Activated CD8-positive, alpha-beta memory T cell treated with anti-CD3 and anti-CD28 coated beads for 4 hours (primary cell): ENCODE data around the gene DLX1.
"Not testable (repeated sequence)": the region's sequence is repeated elsewhere in the genome, so short reads cannot be mapped to it uniquely, and the experiment has no call there.

Source experiments
- DNase-seq, 2 donors: peaks; one replicate each; pipeline ENCODE4 v3.0.0-alpha.2; 2020; ENCODE audit warnings: low read depth in 2 of 2

DLX1 gene

DNA sequence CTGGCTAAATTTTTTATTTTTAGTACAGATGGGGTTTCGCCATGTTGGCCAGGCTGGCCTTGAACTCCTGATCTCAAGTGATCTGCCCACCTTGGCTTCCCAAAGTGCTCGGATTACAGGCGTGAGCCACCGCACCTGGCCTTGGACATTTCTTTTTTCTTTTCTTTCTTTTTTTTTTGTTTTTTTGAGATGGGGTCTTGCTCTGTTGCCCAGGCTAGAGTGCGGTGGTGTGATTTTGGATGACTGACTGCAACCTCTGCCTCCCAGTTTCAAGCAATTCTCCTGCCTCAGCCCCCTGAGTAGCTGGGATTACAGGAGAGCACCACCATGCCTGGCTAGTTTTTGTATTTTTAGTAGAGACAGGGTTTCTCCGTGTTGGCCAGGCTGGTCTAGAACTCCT is 28.9 kb downstream of the DLX1 start:
- not testable (repeated sequence) for DNase-seq

DNA sequence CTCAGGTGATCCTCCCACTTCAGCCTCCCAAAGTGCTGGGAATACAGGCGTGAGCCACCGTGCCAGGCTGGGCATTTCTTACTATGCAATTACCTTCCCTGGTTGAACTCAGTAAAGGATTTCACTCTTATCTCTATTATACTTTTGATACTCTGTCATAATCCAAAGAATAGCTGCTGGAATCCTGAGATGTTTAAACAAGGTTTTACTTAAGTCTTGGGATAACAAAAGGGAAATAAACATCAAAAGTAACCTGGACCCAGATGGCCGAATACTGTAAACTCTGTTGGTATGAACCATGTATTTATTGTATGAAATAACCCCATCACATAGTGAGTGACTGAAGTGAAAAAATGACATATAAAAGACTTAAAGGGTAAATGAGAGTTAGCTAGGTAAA is 29.3 kb downstream of the DLX1 start:
- no peak for DNase-seq

DNA sequence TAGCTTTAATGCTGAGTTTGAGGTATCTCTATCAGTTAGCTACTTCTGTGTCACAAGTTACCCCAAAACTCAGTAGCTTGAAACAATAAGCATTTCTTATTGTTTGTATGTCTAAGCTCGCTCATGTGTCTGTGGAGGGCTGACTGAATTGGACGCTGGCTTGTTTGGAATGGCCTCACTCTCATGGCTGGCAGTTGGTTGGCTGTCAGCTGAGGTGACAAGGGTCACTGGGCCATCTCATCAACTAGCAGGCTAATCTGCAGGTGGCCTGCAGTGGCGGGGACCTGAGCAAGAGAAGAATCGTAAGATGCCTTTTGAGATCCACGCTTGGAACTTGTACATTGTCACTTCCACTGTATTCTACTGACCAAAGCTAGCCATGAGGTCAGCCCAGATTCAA is 30.8 kb downstream of the DLX1 start:
- no peak for DNase-seq

DNA sequence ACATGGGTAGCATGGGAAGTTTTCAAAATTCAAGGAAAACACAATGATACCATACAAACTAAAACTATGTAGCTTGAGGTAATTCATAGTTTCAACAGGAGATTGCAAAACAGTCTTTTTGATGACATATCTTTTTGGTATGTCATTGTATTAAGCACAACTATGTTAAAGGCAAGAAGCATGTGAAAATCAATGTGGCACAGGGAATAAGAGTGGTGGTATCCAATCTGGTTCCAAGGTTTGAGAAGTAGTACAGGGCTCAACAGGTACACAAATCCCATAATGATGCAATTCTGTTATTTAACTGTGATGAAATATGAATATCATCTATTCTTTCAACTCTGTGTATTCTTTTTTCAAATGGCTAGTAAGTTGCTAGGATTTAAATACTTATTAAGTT is 33.8 kb downstream of the DLX1 start:
- no peak for DNase-seq

DNA sequence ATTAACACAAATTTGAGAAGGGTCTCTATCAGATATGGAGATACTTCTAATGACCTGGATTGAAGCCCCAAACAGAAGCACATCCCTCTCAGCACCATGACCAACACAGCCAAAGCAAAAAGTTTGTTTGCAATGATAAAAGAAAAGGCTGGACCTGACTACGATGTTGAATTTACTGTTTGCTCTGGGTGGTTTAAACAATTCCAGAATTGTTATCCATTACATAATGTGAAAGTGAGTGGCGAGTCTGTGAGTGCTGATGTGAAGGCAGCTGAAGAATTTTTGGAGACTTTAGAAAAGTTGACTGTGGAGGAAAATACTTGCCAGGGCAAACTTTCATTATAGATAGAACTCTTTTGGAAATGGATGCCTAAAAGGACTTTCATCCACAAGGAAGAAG is 34.8 kb downstream of the DLX1 start:
- no peak for DNase-seq

DNA sequence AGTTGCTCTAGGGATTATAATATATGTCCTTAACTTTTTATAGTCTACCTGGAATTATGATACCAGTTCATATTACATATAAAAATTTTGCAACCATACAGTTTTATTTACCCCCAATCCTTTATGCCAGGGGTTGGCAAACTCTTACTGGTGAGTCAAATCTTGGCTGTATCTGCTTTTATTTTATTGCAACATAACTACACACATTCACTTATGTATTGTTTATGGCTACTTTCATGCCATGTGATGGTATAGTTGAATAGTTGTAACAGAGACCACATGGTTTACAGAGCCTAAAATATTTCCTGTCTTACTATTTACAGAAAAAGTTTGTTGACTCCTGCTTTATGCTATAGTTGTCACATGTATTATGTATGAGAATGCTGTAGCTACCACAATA is 43.2 kb downstream of the DLX1 start:
- no peak for DNase-seq

DNA sequence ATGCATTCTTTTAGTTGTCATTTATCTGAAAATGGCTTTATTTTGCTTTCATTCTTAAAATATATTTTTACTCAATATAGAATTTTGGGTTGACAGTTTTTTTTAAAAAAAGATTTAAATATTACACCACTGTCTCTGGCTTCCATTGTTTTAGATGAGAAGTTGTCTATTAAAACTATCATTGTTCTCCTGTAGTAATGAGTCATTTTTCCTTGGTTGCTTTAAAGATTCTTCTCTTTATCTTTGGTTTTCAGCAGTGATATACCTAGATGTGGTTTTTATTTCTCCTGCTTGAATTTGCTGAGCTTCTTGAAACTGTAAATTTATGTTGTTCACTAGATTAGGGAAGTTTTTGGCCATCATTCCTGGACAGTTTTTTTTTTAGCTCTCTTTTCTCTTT is 44.1 kb downstream of the DLX1 start:
- DNase-seq = no peak

DNA sequence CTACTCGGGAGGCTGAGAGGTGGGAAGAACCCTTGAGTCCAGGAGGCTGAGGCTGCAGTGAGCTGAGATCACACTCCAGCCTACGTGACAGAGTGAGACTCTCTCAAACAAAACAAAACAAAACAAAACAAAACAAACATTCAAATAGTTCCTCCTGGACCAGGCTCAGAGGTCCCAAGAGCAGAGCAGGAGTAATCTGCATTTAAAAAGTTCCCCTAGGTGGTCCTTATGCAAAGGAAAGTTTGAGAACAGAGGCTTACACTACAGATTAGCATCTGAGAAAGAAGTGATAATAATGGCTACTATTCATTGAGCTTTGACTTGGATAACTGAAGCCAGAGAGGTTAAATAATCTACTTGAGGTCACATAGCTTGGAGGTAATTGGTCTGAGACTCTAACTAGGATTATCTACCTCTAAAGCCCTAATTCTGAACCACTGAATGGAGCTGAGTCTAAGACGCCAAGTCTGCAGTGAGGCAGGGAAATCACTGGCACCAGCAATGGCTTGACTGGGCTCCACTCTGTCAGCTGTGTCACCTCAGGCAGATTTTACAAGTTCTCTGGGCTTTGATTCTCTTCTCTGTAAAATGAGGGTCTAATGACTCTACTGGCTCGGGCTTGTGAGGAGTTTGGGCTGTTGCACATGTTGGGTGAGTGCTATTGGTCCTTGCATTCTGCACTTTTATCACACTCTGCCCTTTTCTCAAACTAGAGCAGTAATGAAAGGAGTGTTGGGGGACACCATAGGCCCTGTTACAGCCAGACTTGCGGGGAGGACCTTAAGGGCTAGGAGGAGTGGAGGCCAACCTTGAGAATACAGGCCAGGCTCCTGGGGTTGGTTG is 46.6 kb downstream of the DLX1 start:
- DNase-seq = no peak

DNA sequence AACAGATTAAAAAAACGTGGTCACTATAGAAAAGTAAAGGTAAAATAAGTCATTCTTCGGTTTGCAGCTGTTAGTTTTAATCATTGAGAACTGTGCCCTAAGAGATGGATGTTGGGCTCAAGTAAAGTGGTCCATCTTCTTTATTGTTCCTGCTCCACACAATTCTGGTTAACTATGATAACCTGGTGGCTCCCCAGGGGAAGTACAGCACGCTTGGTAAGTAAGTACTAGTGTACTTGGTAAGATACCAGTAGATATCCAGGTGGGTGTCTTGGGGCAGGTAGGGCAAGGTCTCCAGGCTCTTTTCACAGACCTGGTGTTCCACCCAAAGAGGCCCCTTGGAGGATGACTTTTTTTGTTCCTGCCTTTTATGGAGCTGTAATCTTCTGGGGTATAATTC is 49.0 kb downstream of the DLX1 start:
- no peak for DNase-seq

DNA sequence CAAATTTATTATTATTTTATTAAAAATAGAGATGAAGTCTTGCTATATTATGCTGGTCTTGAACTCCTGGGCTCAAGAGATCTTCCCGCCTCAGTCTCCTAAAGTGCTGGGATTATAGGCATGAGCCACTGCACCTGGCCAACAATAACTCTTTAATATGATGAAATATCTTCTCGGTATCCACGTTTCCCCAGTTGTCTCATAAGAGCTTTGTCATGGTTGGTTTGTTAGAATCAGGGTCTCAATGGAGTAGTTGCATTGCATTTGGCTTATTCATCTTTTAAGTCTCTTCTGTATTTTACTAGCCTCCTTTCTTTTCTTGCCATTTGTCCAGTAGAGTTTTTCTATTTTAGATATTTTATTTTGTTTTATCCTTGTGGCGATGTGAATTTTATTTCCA is 50.1 kb downstream of the DLX1 start:
- DNase-seq = no peak

DNA sequence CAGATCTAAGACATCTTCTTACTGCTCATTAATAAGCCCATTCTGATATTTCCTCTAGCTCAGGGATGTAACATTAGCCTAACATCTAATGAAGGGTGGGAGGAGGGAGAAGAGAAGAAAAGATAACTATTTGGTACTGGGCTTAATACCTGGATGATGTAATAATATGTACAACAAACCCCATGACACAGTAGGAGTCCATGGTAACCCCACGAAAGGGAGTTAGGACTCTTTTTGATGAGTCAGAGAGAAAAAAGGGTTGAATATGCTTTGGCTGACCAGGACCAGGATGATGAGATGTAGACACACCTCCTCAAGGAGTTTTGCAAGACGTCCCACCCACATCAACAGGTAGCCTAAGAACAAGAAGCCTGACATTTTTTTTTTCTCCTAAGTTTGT is 51.8 kb downstream of the DLX1 start:
- DNase-seq = no peak

DNA sequence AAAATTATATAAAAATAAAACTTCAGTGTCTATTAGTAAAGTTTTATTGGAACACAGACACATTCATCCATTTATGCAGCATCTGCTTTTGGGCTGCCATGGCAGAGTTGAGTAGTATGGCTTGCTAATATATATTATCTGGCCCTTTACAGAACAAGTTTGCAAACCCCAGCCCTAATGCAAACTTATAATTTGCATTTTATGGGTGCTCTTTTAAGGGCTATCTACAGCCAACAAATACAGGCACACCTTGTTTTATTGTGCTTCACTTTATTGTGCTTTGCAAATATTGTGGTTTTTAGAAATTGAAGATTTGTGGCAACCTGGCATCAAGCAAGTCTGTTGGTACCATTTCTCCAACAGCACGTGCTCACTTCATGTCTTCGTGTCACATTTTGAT is 52.6 kb downstream of the DLX1 start:
- no peak for DNase-seq

DNA sequence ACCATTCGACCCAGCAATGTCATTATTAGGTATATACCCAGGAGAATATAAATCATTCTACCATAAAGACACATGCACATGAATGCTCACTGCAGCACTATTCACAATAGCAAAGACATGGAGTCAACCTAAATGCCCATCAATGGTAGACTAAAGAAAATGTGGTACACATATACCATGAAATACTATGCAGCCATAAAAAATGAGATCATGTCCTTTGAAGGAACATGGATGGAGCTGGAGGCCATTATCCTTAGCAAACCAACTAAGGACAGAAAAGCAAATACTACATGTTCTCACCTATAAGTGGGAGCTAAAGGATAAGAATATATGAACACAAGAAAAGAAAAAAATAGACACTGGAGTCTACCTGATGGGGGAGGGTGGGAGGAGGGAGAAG is 53.4 kb downstream of the DLX1 start:
- not testable (repeated sequence) for DNase-seq
